WTC11 (cell line): Measurements from ENCODE around the gene S1PR2. TPM values are rescaled to one million over a fixed set of nuclear protein-coding genes. Genes with fewer than 3 reads are reported as not detected.
A peak's percentile ranks its signal among the peaks of the same experiment; 100 is the strongest.

Experiments
- ATAC-seq: fragments of 200-7000 bp; cut with Tn5 transposase; 2 replicates; pipeline ENCODE4 v1.10.0; 2021; ENCODE audit warnings: mild to moderate bottlenecking, moderate library complexity
- CTCF ChIA-PET: fragments of 300-600 bp; sonication (Branson Sonifier 250); formaldehyde crosslinking; loops from one replicate; lab custom pipeline; 2021; ENCODE audit warnings: antibody characterized with exemption; lab: Charles Lee
- POLR2A ChIA-PET: fragments of 350-600 bp; sonication (Branson Sonifier 250); formaldehyde crosslinking; loops from one replicate; lab custom pipeline; 2021; ENCODE audit warnings: antibody characterized with exemption; lab: Charles Lee
- DNase-seq: peaks from one replicate; pipeline ENCODE4 v3.0.0; 2021; ENCODE audit warnings: low spot score
- H3K27ac Mint-ChIP-seq: 2 replicates; pipeline ENCODE4 v1.8.0; 2021; ENCODE audit warnings: mixed read lengths
- H3K27me3 Mint-ChIP-seq: 2 replicates; pipeline ENCODE4 v1.8.0; 2021; ENCODE audit warnings: low read depth, mild to moderate bottlenecking, moderate library complexity, mixed read lengths
- H3K36me3 Mint-ChIP-seq: 2 replicates; pipeline ENCODE4 v1.8.0; 2021; ENCODE audit warnings: mixed read lengths
- H3K4me1 Mint-ChIP-seq: 2 replicates; pipeline ENCODE4 v1.8.0; 2022; ENCODE audit warnings: mixed read lengths
- H3K4me3 Mint-ChIP-seq: 2 replicates; pipeline ENCODE4 v1.8.0; 2021; ENCODE audit warnings: mild to moderate bottlenecking, moderate library complexity, mixed read lengths
- H3K9me3 Mint-ChIP-seq: 2 replicates; pipeline ENCODE4 v1.8.0; 2021; ENCODE audit warnings: mixed read lengths
- ATF1 ChIP-seq: sonication (generic); formaldehyde crosslinking; IDR thresholded peaks from 2 replicates; pipeline ENCODE4 v1.8.1; 2023; ENCODE audit warnings: mild to moderate bottlenecking, moderate library complexity, missing genetic modification reagents
- CREB1 ChIP-seq: sonication (generic); formaldehyde crosslinking; IDR thresholded peaks from 2 replicates; pipeline ENCODE4 v1.8.0; 2023; ENCODE audit warnings: mild to moderate bottlenecking, missing genetic modification reagents
- CTCF ChIP-seq: fragments of 200-600 bp; IDR thresholded peaks from 2 replicates; pipeline ENCODE4 v1.8.0; 2022; ENCODE audit warnings: antibody characterized with exemption
- E2F1 ChIP-seq: sonication (generic); formaldehyde crosslinking; IDR thresholded peaks from 2 replicates; pipeline ENCODE4 v1.8.0; 2022; ENCODE audit warnings: mild to moderate bottlenecking, missing genetic modification reagents
- ELF4 ChIP-seq: sonication (generic); formaldehyde crosslinking; IDR thresholded peaks from 2 replicates; pipeline ENCODE4 v1.8.1; 2022; ENCODE audit warnings: low read depth, mild to moderate bottlenecking, moderate library complexity, missing genetic modification reagents
- ETV6 ChIP-seq: sonication (generic); formaldehyde crosslinking; IDR thresholded peaks from 2 replicates; pipeline ENCODE4 v1.8.1; 2022; ENCODE audit warnings: mild to moderate bottlenecking, missing genetic modification reagents
- FOXK1 ChIP-seq: sonication (generic); formaldehyde crosslinking; IDR thresholded peaks from 2 replicates; pipeline ENCODE4 v1.8.0; 2022; ENCODE audit warnings: mild to moderate bottlenecking, moderate library complexity, missing genetic modification reagents
- GABPB1 ChIP-seq: sonication (generic); formaldehyde crosslinking; IDR thresholded peaks from 2 replicates; pipeline ENCODE4 v1.8.1; 2023; ENCODE audit warnings: mild to moderate bottlenecking, missing genetic modification reagents
- GTF2I ChIP-seq: fragments of 250-450 bp; sonication (Bioruptor Pico); conservative IDR thresholded peaks from 2 replicates; pipeline ENCODE4 v1.4.0; 2021; ENCODE audit warnings: mild to moderate bottlenecking
- MAX ChIP-seq: sonication (generic); formaldehyde crosslinking; IDR thresholded peaks from 2 replicates; pipeline ENCODE4 v1.8.0; 2022; ENCODE audit warnings: mild to moderate bottlenecking, missing genetic modification reagents
- MXD4 ChIP-seq: fragments of 250-450 bp; sonication (Bioruptor Pico); IDR thresholded peaks from 2 replicates; pipeline ENCODE4 v1.8.0; 2021; ENCODE audit warnings: mild to moderate bottlenecking, moderate library complexity, borderline replicate concordance
- MYBL2 ChIP-seq: sonication (generic); formaldehyde crosslinking; IDR thresholded peaks from 2 replicates; pipeline ENCODE4 v1.8.1; 2023; ENCODE audit warnings: mild to moderate bottlenecking, moderate library complexity, missing genetic modification reagents
- NFATC4 ChIP-seq: fragments of 250-450 bp; sonication (Bioruptor Pico); IDR thresholded peaks from 2 replicates; pipeline ENCODE4 v1.9.0; 2021; ENCODE audit warnings: mild to moderate bottlenecking
- NFE2L1 ChIP-seq: sonication (generic); formaldehyde crosslinking; IDR thresholded peaks from 2 replicates; pipeline ENCODE4 v1.8.1; 2023; ENCODE audit warnings: missing genetic modification reagents
- SP1 ChIP-seq: sonication (generic); formaldehyde crosslinking; conservative IDR thresholded peaks from 2 replicates; pipeline ENCODE4 v1.8.1; 2022; ENCODE audit warnings: missing genetic modification reagents
- TCF7 ChIP-seq: sonication (generic); formaldehyde crosslinking; IDR thresholded peaks from 2 replicates; pipeline ENCODE4 v1.8.0; 2022; ENCODE audit warnings: mild to moderate bottlenecking, low read depth, missing genetic modification reagents, moderate library complexity
- USF2 ChIP-seq: sonication (generic); formaldehyde crosslinking; IDR thresholded peaks from 2 replicates; pipeline ENCODE4 v1.8.1; 2023; ENCODE audit warnings: mild to moderate bottlenecking, missing genetic modification reagents, moderate library complexity
- ZNF219 ChIP-seq: sonication (generic); formaldehyde crosslinking; IDR thresholded peaks from 2 replicates; pipeline ENCODE4 v1.8.0; 2023; ENCODE audit warnings: missing genetic modification reagents, mild to moderate bottlenecking, borderline replicate concordance
- ZNF232 ChIP-seq: sonication (generic); formaldehyde crosslinking; IDR thresholded peaks from 2 replicates; pipeline ENCODE4 v1.8.0; 2022; ENCODE audit warnings: mild to moderate bottlenecking, missing genetic modification reagents
- ZNF396 ChIP-seq: fragments of 250-450 bp; sonication (Bioruptor Pico); IDR thresholded peaks from 2 replicates; pipeline ENCODE4 v1.8.0; 2021; ENCODE audit warnings: mild to moderate bottlenecking, moderate library complexity, borderline replicate concordance
- ZNF532 ChIP-seq: fragments of 250-450 bp; sonication (Bioruptor Pico); IDR thresholded peaks from 2 replicates; pipeline ENCODE4 v1.9.0; 2021; ENCODE audit warnings: mild to moderate bottlenecking, borderline replicate concordance
- ZSCAN18 ChIP-seq: fragments of 250-450 bp; sonication (Bioruptor Pico); IDR thresholded peaks from 2 replicates; pipeline ENCODE4 v2.1.2; 2022; ENCODE audit warnings: mild to moderate bottlenecking, moderate library complexity
- total RNA-seq: library from RNA; stranded (reverse); gene quantifications from 3 replicates; pipeline ENCODE4 v1.2.3, GENCODE V29; 2021

Gene S1PR2
- total RNA-seq, 1 experiment from 2014 or later = 13.2 TPM

- TF ChIP-seq USF2 (no peak), MYBL2 (CRISPR knock-in tag) (no peak)
Observed at GRCh38 chr19:10255358-10255757, 24.2 kb upstream of the S1PR2 start (continued).

- ATAC-seq (no peak), DNase-seq (no peak)
- Mint-ChIP-seq H3K9me3 (no peaks in the 10 kb centered on the region), H3K36me3 (peaks cover 35% of the 10 kb centered on the region), H3K27me3 (peaks cover 2% of the 10 kb centered on the region; the same call in 1 of the 2 replicates), H3K4me3 (0 out of 2 replicates have a peak overlapping the region, but pooled peaks have one; percentile 95), H3K4me1 (peaks cover 5% of the 10 kb centered on the region), H3K27ac (no peak overlapping the region)
- CTCF ChIA-PET = no interaction called here
- POLR2A ChIA-PET = no interaction called here
- TF ChIP-seq NFE2L1 (CRISPR knock-in tag) (no peak), GABPB1 (CRISPR knock-in tag) (no peak), MXD4 (CRISPR knock-in tag) (no peak), USF2 (no peak), ZNF396 (CRISPR knock-in tag) (no peak)
Observed at GRCh38 chr19:10254244-10254643, 23.1 kb upstream of the S1PR2 start.

- Mint-ChIP-seq H3K9me3 (no peaks in the 10 kb centered on the region), H3K27me3 (peaks cover 2% of the 10 kb centered on the region; the same call in 1 of the 2 replicates), H3K27ac (no peak overlapping the region), H3K4me3 (peak overlapping the region; percentile 95), H3K4me1 (peaks cover 5% of the 10 kb centered on the region), H3K36me3 (peaks cover 31% of the 10 kb centered on the region)
- POLR2A ChIA-PET = no interaction called here
- no peak for DNase-seq
- ATAC-seq = no peak
- CTCF ChIA-PET = no interaction called here
- no peak for TF ChIP-seq GTF2I
- TF ChIP-seq SP1 (CRISPR knock-in tag) = no peak
- no peak for TF ChIP-seq ETV6 (CRISPR knock-in tag)
- TF ChIP-seq MAX = no peak
- no peak for TF ChIP-seq ZSCAN18 (CRISPR knock-in tag)
- no peak for TF ChIP-seq E2F1 (CRISPR knock-in tag)
- TF ChIP-seq ELF4 = no peak
- TF ChIP-seq ZNF219 = no peak
- TF ChIP-seq FOXK1 (CRISPR knock-in tag) = no peak
- no peak for TF ChIP-seq ATF1 (CRISPR knock-in tag)
- TF ChIP-seq CTCF = no peak
- no peak for TF ChIP-seq TCF7
- TF ChIP-seq ZNF232 (CRISPR knock-in tag) = no peak
- TF ChIP-seq CREB1 = no peak
- no peak for TF ChIP-seq NFATC4
- no peak for TF ChIP-seq ZNF532 (CRISPR knock-in tag)
Observed at GRCh38 chr19:10252707-10253106, 21.6 kb upstream of the S1PR2 start.
